Activated naive CD4-positive, alpha-beta T cell treated with anti-CD3 and anti-CD28 coated beads, Interleukin-2, amount 50 U/mL, for 24 hours (primary cell): ENCODE data around the gene ACR.
"Not testable (repeated sequence)": the region's sequence is repeated elsewhere in the genome, so short reads cannot be mapped to it uniquely, and the experiment has no call there.

Experiments
- H3K27ac Mint-ChIP-seq: one replicate; pipeline ENCODE4 v1.8.0; 2021; ENCODE audit warnings: mild to moderate bottlenecking, mixed read lengths
- H3K27me3 Mint-ChIP-seq: one replicate; pipeline ENCODE4 v1.8.0; 2021; ENCODE audit warnings: mixed read lengths
- H3K36me3 Mint-ChIP-seq: one replicate; pipeline ENCODE4 v1.8.0; 2021; ENCODE audit warnings: mixed read lengths
- H3K4me1 Mint-ChIP-seq: one replicate; pipeline ENCODE4 v1.8.0; 2021; ENCODE audit warnings: mixed read lengths
- H3K4me3 Mint-ChIP-seq: one replicate; pipeline ENCODE4 v1.8.0; 2021; ENCODE audit warnings: mild to moderate bottlenecking, mixed read lengths
- H3K9me3 Mint-ChIP-seq: one replicate; pipeline ENCODE4 v1.8.0; 2021; ENCODE audit warnings: mixed read lengths

The ACR gene

GRCh38 chr22:50733521-50734342 lies 4.3 kb upstream of the ACR start:
- Mint-ChIP-seq H3K9me3 (no peaks in the 10 kb centered on the region), H3K36me3 (no peaks in the 10 kb centered on the region), H3K27me3 (no peaks in the 10 kb centered on the region), H3K4me3 (no peak overlapping the region), H3K4me1 (peaks cover 4% of the 10 kb centered on the region), H3K27ac (no peak overlapping the region)

- Mint-ChIP-seq H3K9me3 (no peaks in the 10 kb centered on the region), H3K27me3 (no peaks in the 10 kb centered on the region), H3K36me3 (no peaks in the 10 kb centered on the region), H3K27ac (no peak overlapping the region), H3K4me3 (no peak overlapping the region), H3K4me1 (peaks cover 4% of the 10 kb centered on the region)
Observed at GRCh38 chr22:50734343-50734771, 3.6 kb upstream of the ACR start.

DNA sequence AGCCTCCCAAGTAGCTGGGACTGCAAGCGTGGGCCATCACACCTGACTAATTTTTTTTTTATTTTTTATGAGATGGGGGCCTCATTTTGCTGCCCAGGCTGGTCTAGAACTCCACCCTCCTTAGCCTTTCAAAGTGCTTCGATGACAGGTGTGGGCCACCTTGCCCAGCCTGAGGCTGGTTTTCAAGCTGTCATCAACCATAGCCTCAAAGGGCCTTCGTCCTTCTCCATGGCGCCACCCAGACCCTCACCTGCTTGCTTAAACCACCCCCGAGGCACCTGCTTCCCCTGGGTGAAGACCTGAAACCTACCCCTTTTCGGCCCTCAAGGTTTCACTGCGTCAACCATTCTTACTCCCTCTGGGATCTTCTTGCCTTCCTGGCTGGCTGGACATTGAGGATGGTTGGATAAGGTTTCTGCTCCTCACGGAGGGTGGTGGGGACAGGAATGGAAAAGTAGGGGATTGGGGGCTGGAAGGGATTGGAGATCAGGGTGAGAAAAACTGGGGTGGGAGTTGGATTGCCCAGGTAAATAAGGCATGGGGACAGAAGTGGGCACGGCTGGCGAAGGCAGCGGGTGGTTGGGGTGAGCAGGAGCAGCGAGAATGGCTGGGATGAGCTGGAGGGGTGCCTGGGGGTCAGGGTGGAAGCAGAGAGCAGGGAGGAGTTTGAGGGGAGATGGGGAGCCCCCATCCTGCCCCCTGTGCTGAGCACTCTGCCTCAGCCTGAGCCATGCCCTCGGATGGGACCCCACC lies 2.8 kb upstream of the ACR start:
- Mint-ChIP-seq H3K4me3 (no peak overlapping the region), H3K27ac (peak overlapping the region; percentile 2), H3K4me1 (peaks cover 4% of the 10 kb centered on the region), H3K9me3 (no peaks in the 10 kb centered on the region), H3K36me3 (no peaks in the 10 kb centered on the region), H3K27me3 (no peaks in the 10 kb centered on the region)

GRCh38 chr22:50735739-50736030 lies 2.3 kb upstream of the ACR start:
- no peak overlapping the region for H3K27ac Mint-ChIP-seq
- H3K36me3 Mint-ChIP-seq: no peaks in the 10 kb centered on the region
- H3K4me1 Mint-ChIP-seq: peaks cover 4% of the 10 kb centered on the region
- H3K9me3 Mint-ChIP-seq: no peaks in the 10 kb centered on the region
- H3K4me3 Mint-ChIP-seq: no peak overlapping the region
- no peaks in the 10 kb centered on the region for H3K27me3 Mint-ChIP-seq

GRCh38 chr22:50738649-50739227 lies 734 bp downstream of the ACR start:
- Mint-ChIP-seq H3K4me3 (no peak overlapping the region), H3K27ac (no peak overlapping the region), H3K9me3 (no peaks in the 10 kb centered on the region), H3K4me1 (no peaks in the 10 kb centered on the region), H3K36me3 (no peaks in the 10 kb centered on the region), H3K27me3 (no peaks in the 10 kb centered on the region)

GRCh38 chr22:50739279-50739691 lies 1.3 kb downstream of the ACR start:
- Mint-ChIP-seq H3K9me3 (no peaks in the 10 kb centered on the region), H3K4me3 (no peak overlapping the region), H3K4me1 (no peaks in the 10 kb centered on the region), H3K36me3 (no peaks in the 10 kb centered on the region), H3K27me3 (no peaks in the 10 kb centered on the region), H3K27ac (no peak overlapping the region)

DNA sequence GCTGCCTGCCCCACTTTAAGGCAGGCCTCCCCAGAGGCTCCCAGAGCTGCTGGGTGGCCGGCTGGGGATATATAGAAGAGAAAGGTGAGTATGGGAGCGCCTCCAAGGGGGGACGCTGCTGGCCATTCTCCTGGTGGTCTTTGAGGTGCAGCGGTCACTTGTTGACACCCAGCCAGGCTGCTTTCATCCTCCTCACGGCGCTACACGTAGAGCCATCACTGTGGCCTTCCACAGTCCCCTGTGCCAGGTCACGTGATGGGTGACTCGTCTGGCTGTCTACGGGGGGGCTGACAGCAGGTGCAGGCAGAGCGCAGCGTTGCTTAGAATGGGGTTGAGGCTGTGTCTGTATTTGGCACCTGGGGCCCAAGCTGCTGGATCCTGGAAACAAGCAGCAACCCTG lies 1.9 kb downstream of the ACR start:
- H3K4me1 Mint-ChIP-seq: no peaks in the 10 kb centered on the region
- H3K27me3 Mint-ChIP-seq: no peaks in the 10 kb centered on the region
- H3K4me3 Mint-ChIP-seq: no peak overlapping the region
- H3K27ac Mint-ChIP-seq: no peak overlapping the region
- H3K36me3 Mint-ChIP-seq: no peaks in the 10 kb centered on the region
- H3K9me3 Mint-ChIP-seq: no peaks in the 10 kb centered on the region

DNA sequence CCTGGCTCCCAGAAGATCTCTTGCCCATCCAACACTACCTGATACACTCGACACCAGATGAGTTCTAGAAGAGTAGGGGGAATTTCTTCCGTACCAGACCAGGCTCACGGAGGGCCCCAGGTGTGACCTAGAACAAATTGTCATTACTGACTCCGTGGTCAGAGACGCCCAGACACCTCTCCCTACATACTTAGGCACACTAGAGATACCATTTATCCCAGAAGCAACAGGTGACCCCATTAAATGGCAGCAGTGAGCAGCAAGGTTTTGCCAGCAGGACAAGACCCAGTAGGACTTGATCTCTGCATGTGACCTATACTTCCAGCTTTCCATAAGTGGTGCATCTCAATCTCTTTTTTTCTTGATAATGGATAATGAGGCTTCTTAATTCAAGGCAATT lies 2.7 kb downstream of the ACR start:
- not testable (repeated sequence) for H3K4me3 Mint-ChIP-seq, H3K4me1 Mint-ChIP-seq, H3K36me3 Mint-ChIP-seq, H3K27ac Mint-ChIP-seq, H3K9me3 Mint-ChIP-seq, H3K27me3 Mint-ChIP-seq

DNA sequence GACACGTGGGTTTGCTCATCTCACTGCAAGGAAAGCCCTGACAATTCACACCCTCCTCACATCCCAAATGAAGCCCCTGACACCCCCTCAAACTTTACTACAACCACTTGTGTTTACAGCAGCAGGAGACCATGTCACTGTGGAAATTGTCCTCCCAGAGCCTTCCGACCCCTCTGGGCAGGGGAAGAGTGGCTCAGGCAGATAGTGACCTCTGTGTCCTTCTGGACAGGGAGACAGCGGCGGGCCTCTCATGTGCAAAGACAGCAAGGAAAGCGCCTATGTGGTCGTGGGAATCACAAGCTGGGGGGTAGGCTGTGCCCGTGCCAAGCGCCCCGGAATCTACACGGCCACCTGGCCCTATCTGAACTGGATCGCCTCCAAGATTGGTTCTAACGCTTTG lies 6.4 kb downstream of the ACR start:
- not testable (repeated sequence) for H3K27me3 Mint-ChIP-seq, H3K4me1 Mint-ChIP-seq, H3K27ac Mint-ChIP-seq, H3K9me3 Mint-ChIP-seq, H3K4me3 Mint-ChIP-seq, H3K36me3 Mint-ChIP-seq

DNA sequence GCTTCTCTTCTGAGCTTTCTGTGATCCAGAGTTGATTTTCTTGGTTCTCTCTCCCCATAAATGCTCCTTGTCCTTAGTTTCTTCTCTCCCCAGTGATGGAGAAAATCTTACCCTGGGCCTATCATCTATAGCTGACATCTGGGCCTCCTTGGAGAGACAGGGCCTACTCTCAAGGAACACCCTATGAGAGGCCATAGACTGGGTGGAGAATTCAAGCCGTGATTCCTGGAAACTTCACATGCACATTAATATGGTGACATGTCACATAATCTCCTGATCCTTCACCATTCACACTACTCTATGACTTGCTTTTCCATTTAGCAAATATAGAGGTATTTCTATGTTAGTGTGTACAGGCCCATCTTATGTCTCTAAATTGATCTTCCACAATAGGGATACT lies 9.5 kb downstream of the ACR start:
- H3K27me3 Mint-ChIP-seq, H3K9me3 Mint-ChIP-seq, H3K4me3 Mint-ChIP-seq: not testable (repeated sequence)

DNA sequence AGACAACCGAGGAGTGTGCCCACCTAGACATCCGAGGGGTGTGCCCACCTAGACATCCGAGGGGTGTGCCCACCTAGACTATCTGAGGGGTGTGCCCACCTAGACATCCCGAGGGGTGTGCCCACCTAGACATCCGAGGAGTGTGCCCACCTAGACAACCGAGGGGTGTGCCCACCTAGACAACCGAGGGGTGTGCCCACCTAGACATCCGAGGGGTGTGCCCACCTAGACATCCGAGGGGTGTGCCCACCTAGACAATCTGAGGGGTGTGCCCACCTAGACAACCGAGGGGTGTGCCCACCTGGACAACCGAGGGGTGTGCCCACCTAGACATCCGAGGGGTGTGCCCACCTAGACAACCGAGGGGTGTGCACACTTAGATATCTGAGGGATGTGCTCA lies 10.6 kb downstream of the ACR start:
- not testable (repeated sequence) for H3K27me3 Mint-ChIP-seq, H3K27ac Mint-ChIP-seq, H3K9me3 Mint-ChIP-seq, H3K4me3 Mint-ChIP-seq, H3K4me1 Mint-ChIP-seq, H3K36me3 Mint-ChIP-seq

More for the DNA sequence above, 9.5 kb downstream of the ACR start:
- not testable (repeated sequence) for H3K36me3 Mint-ChIP-seq, H3K27ac Mint-ChIP-seq, H3K4me1 Mint-ChIP-seq

DNA sequence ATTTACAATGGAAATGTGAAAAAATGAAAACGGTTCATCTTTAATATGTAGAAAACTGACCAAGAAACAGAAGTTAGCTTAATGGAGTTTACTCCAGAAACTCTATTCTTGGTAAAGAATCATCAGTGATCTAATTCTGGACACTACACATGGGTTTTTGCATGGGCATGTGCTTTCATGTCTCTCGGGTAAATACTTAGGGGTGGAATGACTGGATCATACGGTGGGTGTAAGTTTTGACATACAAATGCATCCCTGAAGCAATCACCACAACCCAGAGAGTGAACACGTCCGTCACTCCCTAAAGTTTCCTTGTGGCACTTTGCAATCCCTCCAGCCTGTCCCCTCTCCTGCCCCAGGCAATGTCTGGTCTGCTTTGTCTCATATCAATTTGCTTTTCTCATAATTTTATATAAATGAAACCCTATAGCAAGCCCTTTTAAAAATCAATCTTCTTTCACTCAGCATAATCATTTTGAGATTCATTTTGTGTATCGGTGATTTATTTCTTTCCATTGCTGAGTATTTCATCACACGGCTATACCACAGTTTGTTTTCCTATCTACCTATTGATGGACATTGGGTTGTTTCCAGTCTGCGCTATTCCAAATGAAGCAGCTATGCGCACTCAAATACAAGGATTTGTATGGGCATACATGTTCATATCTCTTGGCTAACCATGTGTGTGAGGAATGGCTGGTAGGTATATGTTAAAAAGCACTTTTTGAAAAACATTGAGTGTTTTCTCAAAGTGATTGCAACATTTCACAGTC lies 11.5 kb downstream of the ACR start:
- H3K9me3 Mint-ChIP-seq, H3K27me3 Mint-ChIP-seq, H3K36me3 Mint-ChIP-seq, H3K4me1 Mint-ChIP-seq, H3K27ac Mint-ChIP-seq, H3K4me3 Mint-ChIP-seq: not testable (repeated sequence)

- not testable (repeated sequence) for H3K27ac Mint-ChIP-seq, H3K27me3 Mint-ChIP-seq, H3K9me3 Mint-ChIP-seq, H3K36me3 Mint-ChIP-seq
- H3K4me3 Mint-ChIP-seq: peak overlapping the region; percentile 19
- peaks cover 18% of the 10 kb centered on the region for H3K4me1 Mint-ChIP-seq
Observed at GRCh38 chr22:50755251-50755650, 17.2 kb downstream of the ACR start.

GRCh38 chr22:50756406-50756805 lies 18.4 kb downstream of the ACR start:
- not testable (repeated sequence) for H3K36me3 Mint-ChIP-seq, H3K27ac Mint-ChIP-seq
- H3K4me1 Mint-ChIP-seq: peaks cover 18% of the 10 kb centered on the region

GRCh38 chr22:50756949-50757491 lies 19.0 kb downstream of the ACR start:
- H3K4me1 Mint-ChIP-seq: peaks cover 18% of the 10 kb centered on the region
- H3K27me3 Mint-ChIP-seq, H3K36me3 Mint-ChIP-seq, H3K9me3 Mint-ChIP-seq: not testable (repeated sequence)
- peak overlapping the region; percentile 91 for H3K27ac Mint-ChIP-seq
- H3K4me3 Mint-ChIP-seq: peak overlapping the region; percentile 96

More at GRCh38 chr22:50756406-50756805, 18.4 kb downstream of the ACR start:
- H3K4me3 Mint-ChIP-seq: peak overlapping the region; percentile 96
- not testable (repeated sequence) for H3K9me3 Mint-ChIP-seq, H3K27me3 Mint-ChIP-seq
